Body of pancreas (tissue), 4 donors: ENCODE data around the gene POLR1G. TPM values are rescaled to one million over a fixed set of nuclear protein-coding genes. Genes with fewer than 3 reads are reported as not detected.
A peak's percentile ranks its signal among the peaks of the same experiment; 100 is the strongest.

Source experiments
- ATAC-seq: fragments of 150-250 bp; one replicate; pipeline ENCODE4 v1.9.1; 2016
- DNase-seq, 4 donors: peaks; one replicate each; pipeline ENCODE4 v3.0.0-alpha.2; 2019
- H3K27ac ChIP-seq, 4 donors: fragments of 200-600 bp; sonication (generic); 1 replicate in 3 of 4; 2 replicates in 1 of 4; pipeline versions ENCODE4 v1.5.1 to v1.6.1; 2016 to 2019; ENCODE audit warnings: mild to moderate bottlenecking in 1 of 4, mixed read lengths in 1 of 4, moderate library complexity in 1 of 4
- H3K27me3 ChIP-seq, 2 donors: fragments of 200-600 bp; sonication (generic); one replicate each; pipeline ENCODE4 v1.6.0; 2016; ENCODE audit warnings: mild to moderate bottlenecking in 1 of 2
- H3K36me3 ChIP-seq, 2 donors: fragments of 200-600 bp; sonication (generic); replicated peaks in 1 of 2; 2 replicates each; pipeline ENCODE4 v1.5.1; 2016; ENCODE audit warnings: low read depth in 2 of 2; ENCODE audit not compliant: insufficient read depth in 1 of 2
- H3K4me1 ChIP-seq: fragments of 200-600 bp; sonication (generic); one replicate; pipeline ENCODE4 v1.6.0; 2016
- H3K4me3 ChIP-seq, 2 donors: fragments of 200-600 bp; sonication (generic); 1 replicate in 1 of 2; 2 replicates in 1 of 2; pipeline ENCODE4 v1.5.1; 2016 to 2019
- H3K9me3 ChIP-seq, 3 donors: fragments of 200-600 bp; sonication (generic); 1 replicate in 2 of 3; 2 replicates in 1 of 3; pipeline ENCODE4 v1.5.1; 2016
- POLR2A ChIP-seq, 3 donors: fragments of 450-650 bp; IDR thresholded peaks; one replicate each; pipeline ENCODE4 v1.6.1; 2016; ENCODE audit warnings: antibody characterized with exemption in 3 of 3, mild to moderate bottlenecking in 2 of 3
- WGBS, 2 donors: methylation state at CpG; one replicate each; pipeline ENCODE4 v1.1.5; 2017; 5-methylcytosine and 5-hydroxymethylcytosine counted together
- intact Hi-C: fragments of 100-400 bp; cut with DNase I; formaldehyde crosslinking; loops from one replicate; pipeline ENCODE4 v1.15.1; 2023
- total RNA-seq, 2 donors: library from RNA; depleted of rRNA; stranded (reverse); fragments of >200 nt; gene quantifications; one replicate each; pipeline ENCODE4 v1.1.0, GENCODE V29; 2016
- TF ChIP-seq, protein P1 (sequence below), 7 experiments: fragments of 450-650 bp in 4 of 7; fragments of 200-600 bp in 3 of 7; sonication (generic) in 3 of 7; IDR thresholded peaks; one replicate each; pipeline ENCODE4 v1.5.1; 2016 to 2019; ENCODE audit warnings: antibody characterized with exemption in 7 of 7

The POLR1G gene
- total RNA-seq, 2 donors from 2014 or later = 1.8 to 2.0 TPM

DNA sequence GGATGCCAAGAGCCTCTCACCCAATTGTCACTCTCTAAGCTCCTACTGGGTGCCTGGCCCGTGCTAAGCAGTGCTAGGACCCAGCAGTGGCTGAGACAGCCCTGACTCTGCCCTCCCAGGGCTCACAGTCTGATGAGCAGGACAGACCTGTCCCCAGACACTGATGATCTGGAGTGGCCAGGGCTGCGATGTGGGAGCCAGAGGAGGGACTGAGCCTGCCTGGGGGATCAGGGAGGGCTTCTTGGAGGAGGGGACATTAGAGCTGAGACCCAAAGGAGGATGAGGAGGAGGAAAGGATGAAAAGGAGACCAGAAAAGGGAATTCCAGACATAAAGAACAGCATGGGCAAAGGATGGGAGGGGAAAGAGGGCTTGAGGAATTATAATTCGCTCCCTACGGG lies 10.7 kb downstream of the POLR1G start:
- no peak overlapping the region for H3K27ac ChIP-seq
- TF ChIP-seq POLR2A (IDR thresholded peaks at IDR 0.05) = no peak
- TF ChIP-seq, protein P1, sequence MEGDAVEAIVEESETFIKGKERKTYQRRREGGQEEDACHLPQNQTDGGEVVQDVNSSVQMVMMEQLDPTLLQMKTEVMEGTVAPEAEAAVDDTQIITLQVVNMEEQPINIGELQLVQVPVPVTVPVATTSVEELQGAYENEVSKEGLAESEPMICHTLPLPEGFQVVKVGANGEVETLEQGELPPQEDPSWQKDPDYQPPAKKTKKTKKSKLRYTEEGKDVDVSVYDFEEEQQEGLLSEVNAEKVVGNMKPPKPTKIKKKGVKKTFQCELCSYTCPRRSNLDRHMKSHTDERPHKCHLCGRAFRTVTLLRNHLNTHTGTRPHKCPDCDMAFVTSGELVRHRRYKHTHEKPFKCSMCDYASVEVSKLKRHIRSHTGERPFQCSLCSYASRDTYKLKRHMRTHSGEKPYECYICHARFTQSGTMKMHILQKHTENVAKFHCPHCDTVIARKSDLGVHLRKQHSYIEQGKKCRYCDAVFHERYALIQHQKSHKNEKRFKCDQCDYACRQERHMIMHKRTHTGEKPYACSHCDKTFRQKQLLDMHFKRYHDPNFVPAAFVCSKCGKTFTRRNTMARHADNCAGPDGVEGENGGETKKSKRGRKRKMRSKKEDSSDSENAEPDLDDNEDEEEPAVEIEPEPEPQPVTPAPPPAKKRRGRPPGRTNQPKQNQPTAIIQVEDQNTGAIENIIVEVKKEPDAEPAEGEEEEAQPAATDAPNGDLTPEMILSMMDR (IDR thresholded peaks at IDR 0.05) = no peak
- 91 to 92% methylated on average over 4 of the region's 4 CpGs for WGBS, 2 donors
- H3K4me3 ChIP-seq = no peak overlapping the region
- DNase-seq = no peak
- H3K4me1 ChIP-seq = peaks cover 2% of the 10 kb centered on the region
- H3K9me3 ChIP-seq = no peaks in the 10 kb centered on the region
- no peak for ATAC-seq
- no peaks in the 10 kb centered on the region for H3K36me3 ChIP-seq
- intact Hi-C loops = no loop called here
- H3K27me3 ChIP-seq = no peaks in the 10 kb centered on the region

DNA sequence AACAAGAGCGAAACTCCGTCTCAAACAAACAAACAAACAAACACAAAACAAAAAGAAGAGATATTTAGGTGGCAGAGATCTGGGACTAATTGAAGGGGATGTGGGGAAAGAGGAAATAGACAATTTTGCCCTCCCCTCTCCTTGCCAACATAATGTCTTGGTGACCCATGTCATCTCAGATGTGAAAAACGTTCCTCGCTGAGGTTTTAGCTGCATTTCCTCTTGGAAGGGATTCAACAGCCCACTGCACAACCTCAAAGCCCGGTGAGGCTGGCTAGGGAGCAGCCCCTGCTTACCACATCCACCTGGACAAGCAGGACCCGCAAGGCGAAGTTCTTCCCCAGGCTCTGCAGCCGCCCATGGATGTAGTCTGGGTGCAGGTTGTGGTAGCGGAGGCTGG lies 12.4 kb downstream of the POLR1G start:
- H3K36me3 ChIP-seq = no peaks in the 10 kb centered on the region
- ATAC-seq (no peak), DNase-seq (no peak)
- intact Hi-C loops = no loop called here
- 68 to 81% methylated on average over 6 to 9 of the region's 9 CpGs for WGBS, 2 donors
- H3K27ac ChIP-seq = peak overlapping the region in 1 of 4 donors; percentile 3
- no peaks in the 10 kb centered on the region for H3K27me3 ChIP-seq
- H3K4me3 ChIP-seq = no peak overlapping the region
- TF ChIP-seq, protein P1 (IDR thresholded peaks at IDR 0.05) = no peak
- TF ChIP-seq POLR2A (IDR thresholded peaks at IDR 0.05) = no peak
- H3K9me3 ChIP-seq = no peaks in the 10 kb centered on the region
- H3K4me1 ChIP-seq = peaks cover 11% of the 10 kb centered on the region

DNA sequence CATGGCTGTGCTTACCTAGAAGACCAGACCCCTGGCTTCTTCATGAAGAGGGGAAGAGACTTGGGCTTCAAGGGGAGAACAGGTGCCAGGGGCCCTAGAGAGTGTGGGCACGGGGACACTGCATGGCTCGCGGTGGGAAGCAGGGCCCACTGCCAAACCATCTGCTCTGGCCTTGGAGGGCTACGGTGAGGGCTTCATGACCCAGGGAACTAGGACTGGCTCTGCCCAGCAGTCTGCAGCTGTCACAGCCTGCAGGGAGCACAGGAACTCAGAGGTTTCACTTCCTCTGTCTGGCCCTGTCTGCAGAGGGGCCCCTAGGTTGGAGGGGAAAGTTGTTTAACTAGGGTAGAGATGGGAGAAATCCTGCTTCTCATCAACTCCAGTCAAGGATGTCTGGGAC lies 13.0 kb downstream of the POLR1G start:
- peaks cover 17% of the 10 kb centered on the region for H3K4me1 ChIP-seq
- no peak for ATAC-seq
- no peaks in the 10 kb centered on the region for H3K9me3 ChIP-seq
- intact Hi-C loops = no loop called here
- TF ChIP-seq, protein P1 (IDR thresholded peaks at IDR 0.05) = no peak
- TF ChIP-seq POLR2A (IDR thresholded peaks at IDR 0.05) = no peak
- WGBS, 2 donors = 42 to 60% methylated on average over 3 to 4 of the region's 4 CpGs
- no peaks in the 10 kb centered on the region for H3K36me3 ChIP-seq
- peak in 1 of 4 donors; percentile 51 for DNase-seq
- peak overlapping the region in 1 of 4 donors; percentile 31 for H3K27ac ChIP-seq
- no peak overlapping the region for H3K4me3 ChIP-seq
- no peaks in the 10 kb centered on the region for H3K27me3 ChIP-seq

DNA sequence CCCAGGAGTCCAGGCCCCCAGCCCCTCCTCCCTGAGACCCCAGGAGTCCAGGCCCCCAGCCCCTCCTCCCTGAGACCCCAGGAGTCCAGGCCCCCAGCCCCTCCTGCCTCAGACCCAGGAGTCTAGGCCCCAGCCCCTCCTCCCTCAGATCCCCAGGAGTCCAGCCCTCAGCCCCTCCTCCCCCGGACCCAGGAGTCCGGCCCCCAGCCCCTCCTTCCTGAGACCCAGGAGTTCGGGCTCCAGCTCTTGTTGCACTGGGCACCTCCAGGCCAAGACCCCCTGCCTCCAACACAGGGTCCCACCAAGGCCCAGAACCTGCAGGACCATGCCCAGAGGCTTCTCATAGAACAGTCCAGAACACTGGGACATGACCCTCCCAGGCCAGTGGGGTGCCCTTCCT lies 13.5 kb downstream of the POLR1G start:
- TF ChIP-seq, protein P1 (IDR thresholded peaks at IDR 0.05) = no peak
- TF ChIP-seq POLR2A (IDR thresholded peaks at IDR 0.05) = no peak
- Histone ChIP-seq H3K36me3 (no peaks in the 10 kb centered on the region), H3K4me1 (peaks cover 22% of the 10 kb centered on the region), H3K27ac (peak overlapping the region in 1 of 4 donors; percentile 31), H3K4me3 (no peak overlapping the region), H3K9me3 (no peaks in the 10 kb centered on the region), H3K27me3 (no peaks in the 10 kb centered on the region)
- 60% methylated on average over 1 of the region's 3 CpGs; no CpG with 5 or more reads in 1 of the 2 donors for WGBS, 2 donors
- intact Hi-C loops = no loop called here
- DNase-seq (no peak), ATAC-seq (no peak)

DNA sequence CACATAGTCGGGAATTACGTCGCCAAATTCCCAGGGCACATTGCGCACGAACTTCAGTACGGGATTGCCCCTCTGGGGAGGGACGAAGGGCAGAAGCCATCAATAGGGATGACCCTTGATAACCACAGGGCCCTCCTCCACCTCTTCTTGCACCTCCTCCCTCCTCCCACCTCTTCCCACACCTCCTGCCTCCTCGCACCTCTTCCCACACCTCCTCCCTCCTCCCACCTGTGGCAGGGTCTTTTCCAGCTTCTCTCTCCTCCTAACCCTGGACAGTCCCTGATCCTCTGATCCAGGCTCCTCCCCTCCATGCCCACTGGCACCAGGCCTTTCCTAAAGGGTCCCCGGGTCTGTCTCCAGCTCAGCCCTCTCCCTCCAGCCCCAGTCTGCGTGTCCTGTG lies 13.9 kb downstream of the POLR1G start:
- WGBS, 2 donors = 78 to 90% methylated on average over 10 of the region's 10 CpGs
- H3K36me3 ChIP-seq = no peaks in the 10 kb centered on the region

More for the DNA sequence above, 13.9 kb downstream of the POLR1G start:
- no peaks in the 10 kb centered on the region for H3K9me3 ChIP-seq
- H3K27me3 ChIP-seq = no peaks in the 10 kb centered on the region
- intact Hi-C loops = no loop called here
- peak overlapping the region in 1 of 4 donors; percentile 31 for H3K27ac ChIP-seq
- DNase-seq = no peak
- TF ChIP-seq POLR2A (IDR thresholded peaks at IDR 0.05) = no peak
- TF ChIP-seq, protein P1 (IDR thresholded peaks at IDR 0.05) = no peak
- no peak overlapping the region for H3K4me3 ChIP-seq
- peaks cover 26% of the 10 kb centered on the region for H3K4me1 ChIP-seq
- ATAC-seq = no peak
